DMS 273 (cell line): Measurements from ENCODE around the gene ANXA3.
A peak's percentile ranks its signal among the peaks of the same experiment; 100 is the strongest.
"Not testable (repeated sequence)": the region's sequence is repeated elsewhere in the genome, so short reads cannot be mapped to it uniquely, and the experiment has no call there.

Experiments
- DNase-seq: peaks from one replicate; lab custom pipeline; 2025; ENCODE audit not compliant: unreplicated experiment; lab: John Stamatoyannopoulos, UW

The ANXA3 gene

GRCh38 chr4:78543424-78544125 is 8.0 kb upstream of the ANXA3 start:
- no peak for DNase-seq

DNA sequence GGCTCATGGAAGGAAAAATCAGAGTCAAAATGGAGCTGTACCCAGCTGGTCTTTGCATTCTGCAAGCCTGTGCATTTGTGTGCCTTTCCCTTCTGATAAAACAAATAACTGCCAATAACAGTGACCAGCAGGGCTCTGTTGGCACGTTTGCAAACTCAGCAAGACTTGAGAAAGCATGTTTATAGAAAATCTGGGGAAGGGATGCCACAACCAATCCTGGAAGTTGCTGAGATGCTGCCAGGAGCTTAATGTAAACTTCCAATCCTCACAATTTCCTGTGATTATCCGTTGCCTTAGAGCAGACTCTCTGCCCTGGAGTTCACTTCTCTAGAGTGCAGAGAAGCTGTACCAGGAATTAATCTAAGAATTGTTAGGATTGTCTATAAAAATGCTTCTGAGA is 6.9 kb upstream of the ANXA3 start:
- no peak for DNase-seq

- DNase-seq: no peak
Measured at GRCh38 chr4:78545275-78546246, 6.0 kb upstream of the ANXA3 start.

- not testable (repeated sequence) for DNase-seq
Measured at GRCh38 chr4:78547899-78548298, 3.7 kb upstream of the ANXA3 start.

GRCh38 chr4:78548889-78549288 is 2.7 kb upstream of the ANXA3 start:
- DNase-seq: not testable (repeated sequence)

GRCh38 chr4:78552389-78553042 is 946 bp downstream of the ANXA3 start:
- no peak for DNase-seq

- no peak for DNase-seq
Measured at GRCh38 chr4:78553043-78553396, 1.4 kb downstream of the ANXA3 start.

GRCh38 chr4:78553529-78554060 is 2.0 kb downstream of the ANXA3 start:
- no peak for DNase-seq

- DNase-seq: no peak
Measured at GRCh38 chr4:78556665-78557064, 5.1 kb downstream of the ANXA3 start.

DNA sequence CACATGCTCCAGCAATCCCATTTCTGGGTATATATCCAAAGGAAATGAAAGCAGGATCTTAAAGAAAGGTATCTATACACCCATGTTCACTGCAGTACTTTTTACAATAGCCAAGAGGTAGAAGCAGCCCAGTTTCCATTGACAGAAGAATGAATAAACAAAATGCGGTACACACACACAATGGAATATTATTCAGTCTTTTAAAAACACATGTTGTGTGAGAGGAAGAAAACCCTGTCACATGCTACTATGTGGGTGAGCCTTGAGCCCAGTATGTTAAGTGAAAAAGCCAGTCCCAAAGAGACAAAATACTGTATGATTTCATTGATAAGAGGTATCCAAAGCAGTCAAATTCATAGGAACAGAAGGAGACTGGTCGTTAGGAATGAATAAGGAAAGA is 6.3 kb downstream of the ANXA3 start:
- no peak for DNase-seq

- DNase-seq: no peak
Measured at GRCh38 chr4:78558410-78558809, 6.8 kb downstream of the ANXA3 start.

DNA sequence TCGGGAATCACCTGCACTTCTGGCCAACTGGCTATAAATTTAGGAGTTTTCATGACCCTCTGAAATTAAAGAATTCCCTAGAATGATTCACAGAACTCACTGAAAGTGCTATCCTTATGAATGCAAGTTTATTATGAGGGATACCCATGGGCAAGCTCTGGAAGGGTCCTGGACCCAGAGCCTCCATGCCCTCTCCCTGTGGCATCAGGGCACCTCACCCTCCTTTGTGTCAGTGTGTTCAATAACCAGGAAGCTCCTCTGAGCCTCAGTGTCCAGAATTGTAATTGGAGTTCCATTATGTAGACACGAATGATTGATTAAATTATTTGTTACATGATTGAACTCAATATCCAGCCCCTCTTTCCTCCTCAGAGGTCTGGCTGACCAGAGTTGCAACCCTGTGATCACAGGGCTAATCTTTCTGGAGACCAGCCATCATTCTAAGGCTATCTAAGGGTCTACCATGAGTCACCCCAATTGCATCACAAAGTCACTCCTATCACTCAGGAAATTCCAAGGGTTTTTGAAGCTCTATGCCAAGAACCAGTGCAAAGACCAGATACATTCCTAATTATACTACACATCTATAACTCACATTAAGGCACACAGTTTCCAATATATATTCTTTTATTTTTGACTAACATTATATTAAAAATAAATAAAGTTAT is 8.9 kb downstream of the ANXA3 start:
- no peak for DNase-seq

GRCh38 chr4:78561677-78562076 is 10.1 kb downstream of the ANXA3 start:
- DNase-seq: no peak

DNA sequence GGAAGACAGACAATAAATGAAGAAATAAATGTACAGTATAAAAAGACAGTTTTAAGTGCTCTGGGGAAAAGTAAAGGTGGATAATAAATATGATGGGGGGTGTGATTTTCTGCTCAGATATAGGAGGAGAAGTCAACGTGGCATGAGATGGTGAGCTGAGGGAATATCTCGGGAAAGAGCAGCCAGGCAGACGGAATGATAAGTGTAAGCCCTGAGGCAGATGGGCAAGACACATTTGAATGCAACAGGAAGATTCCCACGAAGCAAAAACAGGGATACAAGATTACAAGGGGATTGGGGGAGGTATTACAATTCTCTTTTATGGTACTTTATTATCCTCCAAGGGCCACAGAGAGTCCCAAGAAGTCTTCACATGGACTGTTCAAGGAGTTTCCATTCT is 11.1 kb downstream of the ANXA3 start:
- no peak for DNase-seq

DNA sequence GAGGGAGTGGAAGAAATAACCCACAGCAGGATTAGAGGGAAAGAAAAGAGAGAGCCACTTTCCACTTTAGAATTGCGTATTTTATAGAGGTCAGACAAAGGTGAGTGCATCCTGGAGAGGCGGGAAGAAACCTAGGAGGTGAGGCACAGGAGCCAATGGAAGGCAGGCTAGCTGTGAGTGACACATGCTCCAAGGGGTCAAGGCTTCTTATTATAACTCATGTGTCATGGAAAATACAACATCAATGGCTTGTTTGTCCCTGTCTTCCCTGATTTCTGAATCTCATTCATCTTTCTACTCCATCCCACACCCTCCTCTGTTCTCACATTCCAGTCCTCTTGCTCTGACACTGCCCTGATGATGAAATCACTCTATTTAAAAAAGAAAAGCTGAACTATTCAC is 14.4 kb downstream of the ANXA3 start:
- DNase-seq: no peak

DNA sequence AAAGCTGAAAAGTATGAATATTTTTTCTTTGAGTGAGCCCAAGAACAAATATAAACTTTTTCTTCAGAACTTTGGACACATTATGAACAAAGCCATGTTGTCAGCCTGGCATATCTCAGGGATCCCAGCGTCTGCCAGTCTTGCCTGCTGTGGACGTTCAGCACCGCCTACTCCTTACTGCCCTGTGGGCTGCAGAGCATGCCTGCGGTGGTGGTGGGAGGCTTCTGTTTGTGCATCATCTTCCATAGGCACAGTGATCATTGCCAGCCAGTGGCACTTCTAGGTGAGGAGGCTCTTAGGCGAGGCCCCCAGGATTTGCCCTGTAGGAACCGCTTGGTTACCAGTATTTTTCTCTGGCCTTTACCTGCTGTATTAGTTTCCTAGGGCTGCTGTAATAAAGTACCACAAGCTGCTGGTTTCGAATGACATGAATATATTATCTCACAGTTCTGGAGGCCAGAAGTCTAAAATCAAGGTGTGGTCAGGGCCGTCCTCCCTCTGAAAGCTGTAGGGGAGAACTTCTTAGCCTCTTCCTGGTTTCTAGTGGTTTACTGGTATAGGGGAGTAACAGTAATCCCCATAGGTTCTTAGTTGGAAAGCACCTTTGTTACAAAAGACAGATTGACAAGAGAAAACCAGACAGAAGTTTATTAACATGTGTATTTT is 15.4 kb downstream of the ANXA3 start:
- peak; percentile 6 for DNase-seq

DNA sequence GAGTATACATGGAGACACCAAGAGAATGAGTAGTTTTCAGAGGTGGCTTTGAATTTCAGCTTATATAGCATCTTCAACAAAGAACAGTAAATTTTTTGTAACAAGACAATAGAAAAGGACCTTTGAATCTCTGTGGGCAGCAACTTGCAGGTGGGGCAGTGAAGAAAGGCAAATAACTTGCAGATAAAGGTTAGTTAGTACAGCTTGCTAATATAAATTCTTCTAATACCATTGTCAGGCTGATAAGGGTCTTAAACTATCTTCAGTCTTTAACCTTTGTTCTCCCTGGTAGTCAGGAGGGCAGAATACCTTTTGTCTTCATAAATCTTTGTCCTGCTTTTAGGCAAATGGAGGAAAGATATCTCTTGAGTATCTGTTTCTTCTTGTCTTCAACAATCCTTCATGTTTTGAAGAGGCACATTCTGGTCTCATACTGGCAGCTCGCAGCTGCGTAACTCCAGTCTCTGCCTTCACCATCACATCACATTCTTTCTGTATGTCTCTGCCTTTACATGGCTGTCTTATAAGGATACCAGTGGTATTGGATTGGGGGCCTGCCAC is 16.0 kb downstream of the ANXA3 start:
- DNase-seq: no peak

DNA sequence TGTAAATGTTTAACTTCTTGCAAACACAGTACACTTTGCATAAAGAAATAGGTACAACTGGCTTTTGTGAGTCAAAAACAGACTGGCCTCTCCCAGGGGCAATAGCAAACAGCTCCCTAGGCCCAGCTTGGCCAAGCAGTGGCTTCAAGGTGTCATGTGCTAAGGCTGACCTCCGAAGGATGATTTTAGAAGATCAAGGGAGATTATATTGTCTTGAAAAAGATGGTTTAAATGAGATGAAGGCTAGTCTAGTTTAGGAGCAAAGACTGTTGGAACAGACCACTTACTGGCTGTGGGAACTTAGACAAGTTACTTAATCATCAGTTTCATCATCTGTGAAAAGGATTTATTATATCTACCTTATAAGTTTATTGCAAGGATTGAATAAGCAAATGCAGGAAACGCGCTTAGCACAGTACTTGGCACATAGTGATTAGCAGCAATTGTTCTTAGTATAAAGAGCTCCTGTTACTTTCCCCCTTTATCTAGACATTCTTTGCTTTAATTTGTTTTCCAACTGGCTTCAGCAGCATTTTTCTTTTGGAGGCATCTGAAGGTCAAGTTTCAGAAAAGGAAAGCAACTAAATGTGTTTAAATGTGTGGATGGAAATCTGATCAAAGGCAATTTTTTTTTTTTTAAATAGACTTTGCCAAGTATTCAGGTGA is 17.2 kb downstream of the ANXA3 start:
- no peak for DNase-seq

GRCh38 chr4:78569306-78569821 is 17.8 kb downstream of the ANXA3 start:
- no peak for DNase-seq
